ENCODE results near the gene LZTS3.
A peak's percentile ranks its signal among the peaks of the same experiment; 100 is the strongest.
"Not testable (repeated sequence)": the region's sequence is repeated elsewhere in the genome, so short reads cannot be mapped to it uniquely, and the experiment has no call there.

LZTS3 gene

GRCh38 chr20:3172933-3173609 lies at the start of gene LZTS3:
Gene LZTS3, minus strand, starts transcription at chr20:3173549. Its CDS starts 6,386 bp downstream, at chr20:3167163.
- peak; percentile 82 for FAIRE-seq
- DNase-seq (ENCODE audit: extremely low spot score, insufficient read length, low read depth): peak; percentile 54

- DNase-seq (ENCODE audit: extremely low spot score, insufficient read length, low read depth): no peak
- FAIRE-seq: no peak
Observed at GRCh38 chr20:3221398-3222226, 48.3 kb upstream of the LZTS3 start.

GRCh38 chr20:3218307-3218988 lies 45.1 kb upstream of the LZTS3 start:
- DNase-seq (ENCODE audit: extremely low spot score, insufficient read length, low read depth) (no peak), FAIRE-seq (peak; percentile 55)

- not testable (repeated sequence) for FAIRE-seq; DNase-seq (ENCODE audit: extremely low spot score, insufficient read length, low read depth)
Observed at GRCh38 chr20:3215359-3215917, 42.1 kb upstream of the LZTS3 start.

- FAIRE-seq (no peak), DNase-seq (ENCODE audit: extremely low spot score, insufficient read length, low read depth) (no peak)
Observed at GRCh38 chr20:3213226-3213625, 39.9 kb upstream of the LZTS3 start.

- FAIRE-seq (peak; percentile 12), DNase-seq (ENCODE audit: extremely low spot score, insufficient read length, low read depth) (no peak)
Observed at GRCh38 chr20:3210346-3210745, 37.0 kb upstream of the LZTS3 start.

- DNase-seq (ENCODE audit: extremely low spot score, insufficient read length, low read depth) (no peak), FAIRE-seq (no peak)
Observed at GRCh38 chr20:3209946-3210317, 36.6 kb upstream of the LZTS3 start.

GRCh38 chr20:3209257-3209945 lies 36.1 kb upstream of the LZTS3 start, which contains the start of gene ITPA:
Gene ITPA, plus strand, starts transcription at chr20:3209498. Its CDS starts 54 bp downstream, at chr20:3209552.
- peak; percentile 85 for FAIRE-seq
- DNase-seq (ENCODE audit: extremely low spot score, insufficient read length, low read depth): peak; percentile 72

GRCh38 chr20:3208786-3209256 lies 35.5 kb upstream of the LZTS3 start:
- FAIRE-seq: no peak
- no peak for DNase-seq (ENCODE audit: extremely low spot score, insufficient read length, low read depth)

- peak; percentile 86 for DNase-seq (ENCODE audit: extremely low spot score, insufficient read length, low read depth)
- peak; percentile 92 for FAIRE-seq
Observed at GRCh38 chr20:3204124-3204794, 30.9 kb upstream of the LZTS3 start, which contains the start of gene DDRGK1. Gene DDRGK1, minus strand, starts transcription at chr20:3204682. Its CDS starts 55 bp downstream, at chr20:3204627.

- FAIRE-seq: no peak
- peak; percentile 29 for DNase-seq (ENCODE audit: extremely low spot score, insufficient read length, low read depth)
Observed at GRCh38 chr20:3203315-3204123, 30.2 kb upstream of the LZTS3 start.

- no peak for DNase-seq (ENCODE audit: extremely low spot score, insufficient read length, low read depth)
- no peak for FAIRE-seq
Observed at GRCh38 chr20:3202965-3203314, 29.6 kb upstream of the LZTS3 start.

GRCh38 chr20:3199976-3200755 lies 26.8 kb upstream of the LZTS3 start:
- DNase-seq (ENCODE audit: extremely low spot score, insufficient read length, low read depth) (no peak), FAIRE-seq (no peak)

- DNase-seq (ENCODE audit: extremely low spot score, insufficient read length, low read depth) (no peak), FAIRE-seq (no peak)
Observed at GRCh38 chr20:3199206-3199605, 25.9 kb upstream of the LZTS3 start.

- DNase-seq (ENCODE audit: extremely low spot score, insufficient read length, low read depth) (no peak), FAIRE-seq (no peak)
Observed at GRCh38 chr20:3195590-3196237, 22.4 kb upstream of the LZTS3 start.

- FAIRE-seq (no peak), DNase-seq (ENCODE audit: extremely low spot score, insufficient read length, low read depth) (no peak)
Observed at GRCh38 chr20:3194617-3195280, 21.4 kb upstream of the LZTS3 start.

Data from GM18507 (cell line).